ENCODE results near the gene AGAP1. TPM values are rescaled to one million over a fixed set of nuclear protein-coding genes. Genes with fewer than 3 reads are reported as not detected.
A peak's percentile ranks its signal among the peaks of the same experiment; 100 is the strongest.

The AGAP1 gene
- total RNA-seq, 2 experiments from 2014 or later = 2.2 TPM

- Mint-ChIP-seq H3K36me3 (ENCODE audit: low read depth) (no peaks in the 10 kb centered on the region), H3K9me3 (ENCODE audit: low read depth) (no peaks in the 10 kb centered on the region), H3K4me3 (no peak overlapping the region), H3K27me3 (peaks cover 5% of the 10 kb centered on the region), H3K27ac (no peak overlapping the region), H3K4me1 (no peaks in the 10 kb centered on the region)
- intact Hi-C loops (cut with DNase I, micrococcal nuclease) = no loop called here
- ChIA-PET POLR2A (no interaction called here), CTCF (interaction anchor here (1.0 kb wide), 1 partner anchor 22 kb away, joined by 3 read pairs; no protein-coding TSS in a partner anchor)
- DNase-seq (no peak), ATAC-seq (no peak)
These were observed 244.0 kb downstream of the AGAP1 start for GRCh38 chr2:235737840-235738239.

- ATAC-seq (no peak), DNase-seq (no peak)
- ChIA-PET POLR2A (no interaction called here), CTCF (interaction anchor here (0.5 kb wide), 1 partner anchor 448 kb away, joined by 3 read pairs; no protein-coding TSS in a partner anchor)
- Mint-ChIP-seq H3K4me1 (no peaks in the 10 kb centered on the region), H3K36me3 (ENCODE audit: low read depth) (no peaks in the 10 kb centered on the region), H3K4me3 (no peak overlapping the region), H3K27ac (no peak overlapping the region), H3K9me3 (ENCODE audit: low read depth) (no peaks in the 10 kb centered on the region), H3K27me3 (peaks cover 5% of the 10 kb centered on the region)
- intact Hi-C loops (cut with DNase I, micrococcal nuclease) = no loop called here
These were observed 246.0 kb downstream of the AGAP1 start for GRCh38 chr2:235739704-235740415.

DNA sequence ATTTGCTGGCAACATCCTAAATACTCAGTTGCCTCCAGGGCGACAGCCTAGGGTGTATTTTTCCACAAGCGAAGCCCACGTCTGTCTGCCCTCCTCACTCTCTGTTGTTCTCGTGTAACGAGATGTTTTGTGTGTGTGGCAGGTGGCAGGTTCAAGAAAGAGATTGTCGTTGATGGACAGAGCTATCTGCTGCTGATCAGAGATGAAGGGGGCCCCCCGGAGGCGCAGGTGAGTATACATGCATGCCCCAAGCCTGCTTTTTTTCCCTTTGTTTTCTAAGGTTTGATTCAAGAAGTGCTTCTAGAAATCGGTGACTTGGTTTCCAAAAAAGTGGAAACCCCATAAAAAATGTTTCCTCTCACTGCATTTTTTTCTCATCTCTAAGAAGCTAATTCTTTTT is 247.0 kb downstream of the AGAP1 start:
- peak; percentile 19 for DNase-seq
- no peaks in the 10 kb centered on the region for H3K9me3 Mint-ChIP-seq (ENCODE audit: low read depth)
- no peaks in the 10 kb centered on the region for H3K4me1 Mint-ChIP-seq
- intact Hi-C loops (cut with DNase I, micrococcal nuclease) = no loop called here
- CTCF ChIA-PET = interaction anchor here (0.6 to 0.8 kb wide), 2 partner anchors 145 to 421 kb away, joined by 3 read pairs; no protein-coding TSS in a partner anchor
- no peak for ATAC-seq
- POLR2A ChIA-PET = no interaction called here
- no peak overlapping the region for H3K4me3 Mint-ChIP-seq
- no peaks in the 10 kb centered on the region for H3K36me3 Mint-ChIP-seq (ENCODE audit: low read depth)
- peaks cover 5% of the 10 kb centered on the region for H3K27me3 Mint-ChIP-seq
- H3K27ac Mint-ChIP-seq = no peak overlapping the region

GRCh38 chr2:235744161-235744560 is 250.3 kb downstream of the AGAP1 start:
- ATAC-seq (no peak), DNase-seq (no peak)
- Mint-ChIP-seq H3K4me3 (no peak overlapping the region), H3K9me3 (ENCODE audit: low read depth) (no peaks in the 10 kb centered on the region), H3K4me1 (no peaks in the 10 kb centered on the region), H3K36me3 (ENCODE audit: low read depth) (no peaks in the 10 kb centered on the region), H3K27ac (no peak overlapping the region), H3K27me3 (peaks cover 4% of the 10 kb centered on the region)
- ChIA-PET CTCF (no interaction called here), POLR2A (no interaction called here)
- intact Hi-C loops (cut with DNase I, micrococcal nuclease) = no loop called here

- H3K27ac Mint-ChIP-seq = no peak overlapping the region
These were observed 251.8 kb downstream of the AGAP1 start for GRCh38 chr2:235745597-235745996.

DNA sequence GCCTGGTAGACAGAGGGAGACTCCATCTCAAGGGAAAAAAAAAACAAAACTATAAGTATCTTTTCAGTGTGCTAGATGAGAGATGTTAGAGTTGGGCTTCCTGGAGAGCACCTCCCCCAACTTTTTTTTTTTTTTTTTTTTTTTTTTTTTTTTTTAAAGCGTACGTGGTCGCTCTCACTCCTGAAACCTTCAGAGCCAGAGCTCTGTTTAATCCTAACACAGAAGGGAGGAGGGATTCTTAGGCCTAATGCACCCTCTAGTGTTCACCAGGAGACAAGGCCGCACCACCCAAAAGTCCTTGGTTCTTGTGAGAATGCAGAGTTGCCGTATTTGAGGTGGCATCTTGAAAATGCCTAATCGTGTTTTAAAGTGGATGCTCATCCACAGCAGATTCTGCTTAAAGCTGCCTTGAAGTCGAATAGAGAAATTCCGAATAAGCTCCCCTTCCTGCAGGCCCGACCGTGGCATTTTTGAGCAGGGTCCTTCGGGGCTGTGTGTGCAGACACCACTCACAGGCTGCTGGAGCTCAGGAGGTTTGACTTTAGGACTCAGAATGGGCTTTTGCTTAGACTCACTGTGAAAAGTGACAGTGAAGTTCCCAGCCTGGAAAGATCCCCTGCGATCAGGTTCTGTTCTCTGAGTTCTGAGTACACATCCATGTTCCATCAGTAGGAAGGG is 252.6 kb downstream of the AGAP1 start:
- H3K4me1 Mint-ChIP-seq = no peaks in the 10 kb centered on the region
- peak; percentile 59 for DNase-seq
- ChIA-PET POLR2A (interaction anchor here (0.6 kb wide), 2 partner anchors 11 to 148 kb away, joined by 3 to 4 read pairs; no protein-coding TSS in a partner anchor), CTCF (interaction anchor here (0.5 to 3.0 kb wide), 14 partner anchors 11 to 1848 kb away, joined by 3 to 23 read pairs (median 4); no protein-coding TSS in a partner anchor)
- peaks cover 9% of the 10 kb centered on the region for H3K27me3 Mint-ChIP-seq
- peak; percentile 87 for ATAC-seq
- H3K27ac Mint-ChIP-seq = no peak overlapping the region
- H3K9me3 Mint-ChIP-seq (ENCODE audit: low read depth) = no peaks in the 10 kb centered on the region
- no peak overlapping the region for H3K4me3 Mint-ChIP-seq
- intact Hi-C loops (cut with DNase I, micrococcal nuclease) = loop anchor here (1.0 kb wide), 3 partner anchors 151 to 1196 kb away; no protein-coding TSS in a partner anchor
- H3K36me3 Mint-ChIP-seq (ENCODE audit: low read depth) = no peaks in the 10 kb centered on the region

More at GRCh38 chr2:235745597-235745996, 251.8 kb downstream of the AGAP1 start:
- peaks cover 10% of the 10 kb centered on the region for H3K27me3 Mint-ChIP-seq
- no peak for ATAC-seq
- no peak overlapping the region for H3K4me3 Mint-ChIP-seq
- intact Hi-C loops (cut with DNase I, micrococcal nuclease) = no loop called here
- CTCF ChIA-PET = interaction anchor here (0.7 to 3.0 kb wide), 9 partner anchors 11 to 617 kb away, joined by 3 to 23 read pairs (median 4); no protein-coding TSS in a partner anchor
- DNase-seq = no peak
- H3K36me3 Mint-ChIP-seq (ENCODE audit: low read depth) = no peaks in the 10 kb centered on the region
- no peaks in the 10 kb centered on the region for H3K4me1 Mint-ChIP-seq
- POLR2A ChIA-PET = interaction anchor here (0.6 kb wide), 1 partner anchor 10 kb away, joined by 3 read pairs; no protein-coding TSS in a partner anchor
- no peaks in the 10 kb centered on the region for H3K9me3 Mint-ChIP-seq (ENCODE audit: low read depth)

DNA sequence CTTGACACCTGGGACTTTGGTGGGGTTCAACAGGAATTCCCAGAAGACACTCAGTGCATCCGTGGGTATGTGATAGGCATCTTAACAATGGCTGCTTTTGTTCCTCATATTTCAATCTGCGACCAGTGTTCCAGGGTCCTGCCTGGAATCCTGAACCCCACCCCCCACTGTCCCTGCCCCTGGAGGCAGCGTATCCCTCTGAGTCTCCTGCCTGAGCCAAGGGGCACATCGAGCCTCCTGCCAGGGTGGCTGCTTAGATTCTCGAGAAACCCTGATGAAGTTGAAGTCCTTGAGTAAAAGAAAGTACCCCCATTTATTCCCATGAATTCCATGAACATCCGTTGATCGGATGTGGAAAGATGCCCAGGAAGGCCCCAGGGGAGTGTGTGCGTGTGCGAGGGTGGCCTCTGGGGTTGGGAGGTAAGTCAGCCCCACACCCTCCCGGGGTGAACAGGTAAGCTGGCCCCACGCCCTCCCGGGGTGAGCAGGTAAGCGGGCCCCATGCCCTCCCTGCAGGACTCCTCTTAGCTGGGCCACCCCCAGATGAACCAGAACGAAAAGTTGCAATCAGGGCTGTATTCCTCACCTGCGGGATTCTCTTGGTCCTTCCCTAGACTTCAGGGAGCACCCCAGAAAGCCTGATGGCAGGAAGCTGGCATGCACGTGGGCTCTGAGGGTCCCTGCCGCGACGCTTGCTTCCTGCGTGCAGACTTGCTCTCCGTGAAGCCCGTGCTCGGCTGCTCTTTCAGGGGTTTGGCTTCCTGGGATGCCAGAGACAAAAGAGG is 253.3 kb downstream of the AGAP1 start:
- Mint-ChIP-seq H3K27me3 (peaks cover 11% of the 10 kb centered on the region), H3K27ac (no peak overlapping the region), H3K4me1 (no peaks in the 10 kb centered on the region), H3K36me3 (ENCODE audit: low read depth) (no peaks in the 10 kb centered on the region), H3K4me3 (no peak overlapping the region), H3K9me3 (ENCODE audit: low read depth) (no peaks in the 10 kb centered on the region)
- no peak for ATAC-seq
- POLR2A ChIA-PET = no interaction called here
- CTCF ChIA-PET = interaction anchor here (0.5 to 3.0 kb wide), 7 partner anchors 11 to 1848 kb away, joined by 3 to 23 read pairs (median 4); no protein-coding TSS in a partner anchor
- intact Hi-C loops (cut with DNase I, micrococcal nuclease) = no loop called here
- no peak for DNase-seq

GRCh38 chr2:235747786-235748091 is 253.9 kb downstream of the AGAP1 start:
- intact Hi-C loops (cut with DNase I, micrococcal nuclease) = no loop called here
- Mint-ChIP-seq H3K27me3 (peaks cover 11% of the 10 kb centered on the region), H3K4me3 (no peak overlapping the region)

GRCh38 chr2:235749121-235749770 is 255.4 kb downstream of the AGAP1 start:
- no peaks in the 10 kb centered on the region for H3K4me1 Mint-ChIP-seq
- POLR2A ChIA-PET = no interaction called here

More at GRCh38 chr2:235747786-235748091, 253.9 kb downstream of the AGAP1 start:
- ATAC-seq (no peak), DNase-seq (no peak)
- Mint-ChIP-seq H3K9me3 (ENCODE audit: low read depth) (no peaks in the 10 kb centered on the region), H3K27ac (no peak overlapping the region), H3K36me3 (ENCODE audit: low read depth) (no peaks in the 10 kb centered on the region), H3K4me1 (no peaks in the 10 kb centered on the region)
- ChIA-PET CTCF (interaction anchor here (1.6 to 3.0 kb wide), 2 partner anchors 18 to 154 kb away, joined by 4 to 14 read pairs; no protein-coding TSS in a partner anchor), POLR2A (no interaction called here)

DNA sequence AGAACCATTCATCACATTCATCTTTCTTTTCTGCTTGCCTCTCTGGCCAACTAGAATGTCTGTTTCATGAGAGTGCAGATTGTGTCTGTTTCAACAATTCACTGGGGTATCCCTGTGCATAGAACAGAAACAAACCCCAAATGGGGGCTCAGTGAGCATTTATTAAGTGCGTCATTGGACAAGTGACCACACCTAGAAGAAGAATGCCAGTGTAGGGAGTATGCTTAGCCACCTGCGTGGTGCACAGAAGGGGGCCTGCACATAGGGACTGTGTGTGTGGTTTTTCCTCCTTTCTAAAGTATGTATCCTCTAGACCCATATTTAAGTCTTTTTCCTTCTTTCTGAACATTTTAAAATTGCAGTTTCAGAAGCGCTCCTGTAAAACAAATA is 255.9 kb downstream of the AGAP1 start:
- intact Hi-C loops (cut with DNase I, micrococcal nuclease) = no loop called here

More at GRCh38 chr2:235749121-235749770, 255.4 kb downstream of the AGAP1 start:
- Mint-ChIP-seq H3K27ac (no peak overlapping the region), H3K9me3 (ENCODE audit: low read depth) (no peaks in the 10 kb centered on the region), H3K27me3 (peaks cover 11% of the 10 kb centered on the region), H3K36me3 (ENCODE audit: low read depth) (no peaks in the 10 kb centered on the region), H3K4me3 (no peak overlapping the region)
- DNase-seq (no peak), ATAC-seq (no peak)
- CTCF ChIA-PET = interaction anchor here (0.6 to 2.0 kb wide), 4 partner anchors 17 to 487 kb away, joined by 3 to 4 read pairs (median 4); no protein-coding TSS in a partner anchor
- intact Hi-C loops (cut with DNase I, micrococcal nuclease) = no loop called here

DNA sequence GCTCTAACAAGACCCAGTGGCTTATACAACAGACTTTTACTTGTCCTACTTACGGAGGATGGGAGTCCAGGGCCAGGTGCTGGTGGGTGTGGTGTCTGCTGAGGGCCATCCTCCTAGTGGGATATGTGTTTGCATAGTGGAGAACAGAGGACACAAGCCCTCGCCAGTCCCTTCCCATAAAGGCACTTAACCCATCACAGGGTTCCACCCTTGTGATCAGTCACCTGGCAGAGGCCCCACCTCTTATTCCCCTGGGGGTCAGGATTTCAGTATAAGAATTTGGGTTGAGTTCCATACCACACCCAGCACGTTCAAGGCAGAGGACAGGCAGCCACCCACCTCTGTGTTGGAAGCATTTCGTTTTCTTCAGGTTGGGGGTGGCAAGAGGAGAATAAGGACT is 259.0 kb downstream of the AGAP1 start:
- Mint-ChIP-seq H3K27me3 (peaks cover 10% of the 10 kb centered on the region), H3K4me3 (no peak overlapping the region), H3K4me1 (no peaks in the 10 kb centered on the region), H3K9me3 (ENCODE audit: low read depth) (no peaks in the 10 kb centered on the region), H3K27ac (no peak overlapping the region), H3K36me3 (ENCODE audit: low read depth) (no peaks in the 10 kb centered on the region)
- ChIA-PET CTCF (no interaction called here), POLR2A (no interaction called here)
- intact Hi-C loops (cut with DNase I, micrococcal nuclease) = no loop called here
- ATAC-seq = no peak
- DNase-seq = no peak

More for the DNA sequence above, 255.9 kb downstream of the AGAP1 start:
- ATAC-seq (no peak), DNase-seq (no peak)
- Mint-ChIP-seq H3K36me3 (ENCODE audit: low read depth) (no peaks in the 10 kb centered on the region), H3K27me3 (peaks cover 11% of the 10 kb centered on the region), H3K27ac (no peak overlapping the region), H3K4me1 (no peaks in the 10 kb centered on the region), H3K9me3 (ENCODE audit: low read depth) (no peaks in the 10 kb centered on the region), H3K4me3 (no peak overlapping the region)
- POLR2A ChIA-PET = no interaction called here
- CTCF ChIA-PET = interaction anchor here (0.6 to 2.0 kb wide), 2 partner anchors 154 to 169 kb away, joined by 4 read pairs; no protein-coding TSS in a partner anchor
